Large intestine (tissue), 3 donors: ENCODE data around the gene KIRREL3. TPM values are rescaled to one million over a fixed set of nuclear protein-coding genes. Genes with fewer than 3 reads are reported as not detected.
A peak's percentile ranks its signal among the peaks of the same experiment; 100 is the strongest.

Source experiments
- DNase-seq, 2 donors: peaks; one replicate each; pipeline versions ENCODE4 v3.0.0 to v3.0.0-alpha.2; 2013
- H3K27ac ChIP-seq: one replicate; pipeline ENCODE4 v1.5.1; 2013; ENCODE audit warnings: low read length
- H3K27me3 ChIP-seq: 2 replicates; pipeline ENCODE4 v1.6.1; 2013; ENCODE audit warnings: low read length; ENCODE audit not compliant: control insufficient read depth, insufficient read depth
- H3K36me3 ChIP-seq: 2 replicates; pipeline ENCODE4 v1.6.1; 2013; ENCODE audit warnings: low read length; ENCODE audit not compliant: control insufficient read depth, insufficient read depth
- H3K4me1 ChIP-seq: one replicate; pipeline ENCODE4 v1.6.1; 2013; ENCODE audit warnings: low read length; ENCODE audit not compliant: control insufficient read depth, insufficient read depth
- H3K4me3 ChIP-seq: one replicate; pipeline ENCODE4 v1.5.1; 2013; ENCODE audit warnings: low read length
- H3K9me3 ChIP-seq: one replicate; pipeline ENCODE4 v1.6.1; 2013; ENCODE audit warnings: mild to moderate bottlenecking, low read depth, low read length, moderate library complexity; ENCODE audit not compliant: control insufficient read depth
- WGBS: methylation state at CpG from one replicate; pipeline ENCODE4 v1.1.5; 2013; ENCODE audit warnings: low lambda C conversion rate; ENCODE audit not compliant: insufficient coverage; 5-methylcytosine and 5-hydroxymethylcytosine counted together
- polyA plus RNA-seq: library from polyadenylated mRNA; unstranded; fragments of 120-200 nt; gene quantifications from one replicate; pipeline ENCODE4 v1.2.1, GENCODE V29; 2013

The KIRREL3 gene
- polyA plus RNA-seq, 1 donor, result 0.96 TPM

DNA sequence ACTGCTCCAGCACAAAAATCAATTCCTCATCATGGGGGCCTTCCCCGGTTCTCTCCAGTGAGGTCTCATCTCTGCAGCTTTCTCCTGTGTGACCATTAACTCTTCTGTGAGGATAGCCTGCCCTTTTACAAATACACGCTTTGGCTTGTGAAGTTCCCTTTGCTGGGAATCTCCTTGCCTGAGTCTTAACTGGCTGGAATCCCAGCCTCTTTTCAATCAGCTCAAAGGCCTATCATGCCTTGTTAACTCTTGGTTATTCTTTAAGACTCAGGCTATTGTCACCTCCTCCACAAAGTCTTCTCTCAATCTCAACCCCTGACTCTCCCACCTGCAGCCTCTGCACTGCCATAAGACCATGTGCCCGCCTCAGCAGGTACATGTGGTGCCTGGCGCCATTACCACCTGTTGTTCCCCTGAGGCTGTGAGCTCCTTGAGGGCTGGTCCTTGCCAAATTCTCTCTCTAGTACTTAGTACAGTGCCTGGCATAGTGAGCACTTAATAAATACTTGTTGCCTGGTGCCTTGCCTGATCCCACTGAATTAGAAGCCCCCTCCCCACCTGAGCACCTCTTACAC, 516.9 kb downstream of the KIRREL3 start:
- Histone ChIP-seq H3K4me1 (no peaks in the 10 kb centered on the region), H3K36me3 (no peaks in the 10 kb centered on the region), H3K27ac (no peak overlapping the region), H3K27me3 (peaks cover 59% of the 10 kb centered on the region), H3K4me3 (no peak overlapping the region), H3K9me3 (no peaks in the 10 kb centered on the region)
- no CpG with 5 or more reads among the region's 4 CpGs for WGBS
- DNase-seq, result no peak

DNA sequence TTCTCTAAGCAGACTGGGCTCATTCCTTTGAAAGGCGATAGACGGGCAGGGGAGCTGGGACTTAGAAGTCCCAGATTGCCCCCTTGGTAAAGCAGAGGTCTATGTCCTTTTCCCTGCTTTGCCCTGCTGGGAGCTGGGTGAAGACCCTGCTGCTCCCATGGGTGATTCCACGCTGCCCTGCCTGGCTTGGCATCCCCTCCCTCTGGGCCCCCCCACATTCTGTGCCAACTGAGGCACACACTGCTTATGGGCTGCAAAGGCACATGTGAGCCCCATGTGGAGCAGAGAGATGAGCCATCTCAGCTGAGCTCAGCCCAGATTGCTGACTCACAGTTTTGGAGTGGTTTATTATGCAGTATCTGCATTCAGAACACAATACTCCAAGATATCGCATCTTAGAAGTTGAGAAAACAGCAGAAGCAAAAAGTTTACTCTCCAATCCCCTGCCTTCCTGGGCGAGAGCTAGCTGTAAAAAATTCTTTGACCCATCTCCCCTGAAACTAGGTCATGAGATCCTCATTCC, 517.9 kb downstream of the KIRREL3 start:
- no peak overlapping the region for H3K4me3 ChIP-seq
- WGBS, result no CpG with 5 or more reads among the region's 5 CpGs
- no peak overlapping the region for H3K27ac ChIP-seq
- no peak for DNase-seq
- peaks cover 60% of the 10 kb centered on the region for H3K27me3 ChIP-seq
- no peaks in the 10 kb centered on the region for H3K9me3 ChIP-seq
- H3K36me3 ChIP-seq, result no peaks in the 10 kb centered on the region
- H3K4me1 ChIP-seq, result no peaks in the 10 kb centered on the region

DNA sequence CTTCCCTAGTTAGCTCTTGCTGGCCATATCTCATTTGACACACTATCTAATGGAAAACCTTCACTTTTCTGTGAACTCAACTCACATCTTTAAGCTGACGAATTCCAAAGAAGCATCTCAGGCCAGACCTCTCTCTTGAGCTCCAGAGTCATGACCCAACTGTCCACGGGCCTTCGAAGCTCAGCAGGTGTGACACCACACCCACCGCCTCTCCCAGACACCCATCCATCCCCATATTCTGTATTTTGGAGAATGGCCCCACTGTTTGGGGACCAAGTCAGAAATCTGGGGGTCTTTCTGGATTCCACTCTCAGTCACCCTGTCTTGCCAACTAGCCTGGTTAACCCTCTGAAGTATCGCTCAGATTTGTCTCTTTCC, 519.3 kb downstream of the KIRREL3 start:
- no CpG with 5 or more reads among the region's 5 CpGs for WGBS
- DNase-seq, result no peak
- no peak overlapping the region for H3K4me3 ChIP-seq
- no peaks in the 10 kb centered on the region for H3K4me1 ChIP-seq
- no peak overlapping the region for H3K27ac ChIP-seq
- no peaks in the 10 kb centered on the region for H3K36me3 ChIP-seq
- peaks cover 66% of the 10 kb centered on the region for H3K27me3 ChIP-seq
- no peaks in the 10 kb centered on the region for H3K9me3 ChIP-seq

DNA sequence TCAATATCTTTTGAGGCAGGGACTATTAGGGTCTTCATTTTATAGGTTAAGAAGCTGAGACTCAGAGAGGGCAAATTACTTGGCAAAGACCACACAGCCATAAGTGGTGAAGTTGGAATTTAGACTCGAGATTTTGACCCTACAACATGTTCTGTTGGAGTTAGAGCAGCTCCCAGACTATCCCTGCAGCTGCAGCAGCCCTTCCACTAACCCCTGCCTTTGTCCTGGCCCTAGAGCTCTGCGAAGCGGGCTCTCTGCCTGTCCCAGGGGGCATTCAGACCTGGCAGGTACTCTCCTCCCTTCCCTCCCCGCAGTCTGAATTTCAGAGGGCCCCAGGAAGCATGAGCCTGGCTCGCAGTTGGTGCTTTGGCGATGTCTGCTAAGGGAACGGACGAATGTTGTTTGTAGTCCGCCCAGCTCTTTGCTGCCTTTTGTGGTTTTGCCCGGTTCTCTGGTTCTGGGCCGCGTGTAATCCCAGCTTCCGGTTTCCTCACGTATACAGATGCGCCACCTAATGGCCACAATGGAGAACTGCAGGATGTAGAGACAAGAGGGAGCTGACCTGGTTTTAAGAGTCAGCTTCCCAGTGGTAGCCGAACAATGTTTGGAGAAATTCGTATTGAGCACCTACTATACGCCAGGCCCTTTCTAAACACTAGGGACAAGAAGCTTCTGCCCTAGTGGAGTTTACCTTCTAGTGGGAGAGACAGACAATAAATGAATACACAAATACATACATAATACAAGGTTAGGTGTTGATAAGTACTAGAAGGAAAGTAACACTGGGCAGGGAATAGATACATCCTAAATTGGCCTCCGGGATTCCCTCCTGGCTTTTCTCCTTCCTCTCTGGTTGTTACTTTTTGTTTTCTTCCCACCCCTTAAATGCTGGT, 519.9 kb downstream of the KIRREL3 start:
- no CpG with 5 or more reads among the region's 19 CpGs for WGBS
- Histone ChIP-seq H3K9me3 (no peaks in the 10 kb centered on the region), H3K36me3 (no peaks in the 10 kb centered on the region), H3K4me1 (no peaks in the 10 kb centered on the region), H3K4me3 (no peak overlapping the region), H3K27me3 (peaks cover 67% of the 10 kb centered on the region), H3K27ac (no peak overlapping the region)
- DNase-seq, result peak; percentile 61 to 76

DNA sequence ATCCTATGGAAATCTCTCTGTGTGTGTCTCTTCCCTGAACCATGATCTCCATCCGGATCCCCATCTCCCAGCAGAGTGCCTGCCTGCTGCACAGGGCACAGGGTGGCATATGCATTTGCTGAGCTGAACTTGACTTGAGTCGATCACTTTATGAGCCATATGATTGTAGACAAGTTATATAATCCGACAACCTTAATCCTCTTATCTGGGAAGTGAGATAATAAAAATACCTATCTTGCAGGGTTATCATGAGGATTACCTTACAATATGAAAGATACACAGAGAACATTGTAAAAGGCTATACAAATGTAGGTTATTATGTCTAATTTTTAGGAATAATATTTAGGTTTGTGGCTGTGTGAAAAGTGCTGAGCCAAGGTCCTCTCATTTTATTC, 520.6 kb downstream of the KIRREL3 start:
- no CpG with 5 or more reads among the region's 3 CpGs for WGBS
- H3K9me3 ChIP-seq, result no peaks in the 10 kb centered on the region
- H3K27me3 ChIP-seq, result peaks cover 66% of the 10 kb centered on the region
- H3K4me1 ChIP-seq, result no peaks in the 10 kb centered on the region
- H3K27ac ChIP-seq, result no peak overlapping the region
- H3K4me3 ChIP-seq, result no peak overlapping the region
- no peak for DNase-seq
- H3K36me3 ChIP-seq, result no peaks in the 10 kb centered on the region

DNA sequence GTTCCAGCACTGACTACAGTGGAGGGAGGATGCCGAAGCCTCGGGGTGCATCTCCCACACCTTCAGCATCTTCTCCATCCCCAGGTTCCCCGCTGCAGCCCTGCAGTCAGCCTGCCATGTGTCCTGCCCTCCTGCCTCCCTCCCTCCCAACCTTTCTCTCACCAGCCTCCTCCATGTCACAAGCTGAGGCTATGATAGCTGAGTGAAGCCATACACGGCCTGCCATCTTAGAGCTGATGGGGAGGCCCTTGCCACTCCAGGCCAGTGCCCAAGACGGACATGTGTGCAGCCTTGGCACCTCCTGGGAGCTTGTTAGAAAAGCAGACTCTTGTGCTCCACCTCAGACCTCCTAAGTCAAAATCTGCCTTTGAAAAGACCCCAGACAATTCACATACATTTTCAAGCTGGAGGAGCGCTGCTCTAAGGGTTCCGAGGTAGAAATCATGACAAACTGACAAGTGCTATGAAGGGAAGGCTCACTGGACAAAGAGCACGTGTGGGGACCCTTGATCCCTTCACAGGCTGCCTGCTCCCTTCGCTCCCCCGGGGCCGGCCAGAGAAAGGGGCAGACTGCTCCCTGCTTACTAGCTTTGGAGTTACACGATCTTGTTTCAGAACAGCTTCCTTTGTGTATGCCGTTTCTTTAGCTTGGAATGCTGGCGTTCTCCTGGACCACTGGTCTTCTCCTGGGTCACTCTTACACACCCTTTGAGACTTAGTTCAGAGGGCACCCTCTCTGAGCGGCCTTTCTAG, 521.2 kb downstream of the KIRREL3 start:
- Histone ChIP-seq H3K4me1 (no peaks in the 10 kb centered on the region), H3K27ac (no peak overlapping the region), H3K36me3 (no peaks in the 10 kb centered on the region), H3K4me3 (no peak overlapping the region), H3K27me3 (peaks cover 68% of the 10 kb centered on the region), H3K9me3 (no peaks in the 10 kb centered on the region)
- no peak for DNase-seq
- WGBS, result no CpG with 5 or more reads among the region's 15 CpGs

DNA sequence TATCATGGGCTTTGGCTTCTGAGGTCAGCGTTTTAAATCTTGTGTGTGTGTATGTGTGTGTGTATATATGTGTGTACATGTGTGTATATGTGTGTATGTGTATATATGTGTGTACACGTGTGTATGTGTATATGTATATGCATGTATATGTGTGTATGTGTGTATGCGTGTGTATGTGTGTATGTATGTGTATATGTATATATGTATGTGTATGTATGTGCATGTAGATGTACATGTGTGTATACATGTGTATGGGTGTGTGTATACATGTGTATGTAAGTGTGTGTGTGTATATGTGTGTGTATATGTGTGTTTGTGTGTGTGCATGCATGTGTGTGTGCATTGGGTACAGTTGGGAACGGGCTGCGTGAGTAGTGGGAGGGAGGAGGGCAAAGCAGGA, 522.1 kb downstream of the KIRREL3 start:
- no peak for DNase-seq
- WGBS, result 94% methylated on average over 2 of the region's 5 CpGs
- Histone ChIP-seq H3K9me3 (no peaks in the 10 kb centered on the region), H3K4me3 (no peak overlapping the region), H3K27me3 (peaks cover 64% of the 10 kb centered on the region), H3K4me1 (no peaks in the 10 kb centered on the region), H3K36me3 (no peaks in the 10 kb centered on the region), H3K27ac (no peak overlapping the region)

DNA sequence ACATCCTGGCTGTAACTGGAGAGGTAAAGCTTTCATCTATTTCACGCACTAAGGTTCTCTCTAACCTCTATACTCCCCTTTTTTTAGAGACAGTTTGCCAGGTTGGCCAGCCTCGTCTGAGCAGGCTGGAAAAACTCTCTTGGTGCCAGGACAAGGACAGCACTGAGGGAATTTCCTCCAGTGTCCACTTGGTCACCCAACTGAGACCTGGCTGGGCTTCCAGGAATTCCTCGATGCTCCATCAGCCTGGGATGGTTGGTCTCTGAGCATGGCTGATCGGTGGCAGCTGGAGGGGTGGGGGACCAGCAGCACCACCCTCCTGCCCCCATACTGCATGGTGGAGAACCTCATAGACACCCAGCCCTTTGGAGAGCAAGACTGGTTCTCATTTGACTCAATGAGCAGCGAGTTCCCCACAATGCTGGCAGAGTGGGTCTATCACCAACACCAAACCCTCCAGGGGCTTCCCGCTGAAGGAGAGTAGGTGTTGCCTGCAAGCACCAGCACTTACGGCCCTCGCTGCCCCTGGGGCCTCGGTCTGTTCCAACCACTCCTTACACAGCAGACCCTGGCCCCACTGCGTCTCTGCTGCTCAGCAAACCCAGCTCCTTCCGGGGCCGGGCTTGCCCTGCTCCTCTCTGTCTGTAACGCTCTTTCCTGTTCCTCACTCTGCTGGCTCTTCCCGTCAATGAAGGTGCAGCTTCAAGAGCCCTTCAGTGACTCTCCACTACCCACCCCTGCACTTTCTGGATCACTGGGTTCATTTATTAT, 522.9 kb downstream of the KIRREL3 start:
- H3K9me3 ChIP-seq, result no peaks in the 10 kb centered on the region
- peaks cover 58% of the 10 kb centered on the region for H3K27me3 ChIP-seq
- H3K36me3 ChIP-seq, result no peaks in the 10 kb centered on the region
- H3K4me1 ChIP-seq, result no peaks in the 10 kb centered on the region
- no peak for DNase-seq
- no peak overlapping the region for H3K27ac ChIP-seq
- no CpG with 5 or more reads among the region's 14 CpGs for WGBS
- no peak overlapping the region for H3K4me3 ChIP-seq

DNA sequence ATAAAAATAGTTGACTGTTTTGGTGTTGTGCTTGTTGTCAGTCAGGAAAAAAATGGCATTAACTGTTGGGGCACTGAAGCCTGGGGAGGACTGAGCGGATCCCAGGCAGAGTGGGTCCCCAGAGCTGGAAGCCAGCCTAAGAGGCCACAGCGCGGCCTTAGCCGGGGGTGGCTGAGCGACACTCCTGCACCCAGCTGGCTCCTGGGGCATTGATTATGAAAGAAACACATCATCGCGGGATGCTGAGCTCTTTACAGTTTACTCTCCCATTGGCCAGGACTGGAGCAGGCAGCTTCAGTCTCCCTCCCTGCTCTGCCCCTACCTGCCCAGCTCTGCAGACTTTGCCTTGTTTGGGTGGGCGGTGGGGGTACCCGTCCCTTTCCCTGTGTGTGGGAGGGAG, 523.6 kb downstream of the KIRREL3 start:
- DNase-seq, result no peak
- peaks cover 54% of the 10 kb centered on the region for H3K27me3 ChIP-seq
- no CpG with 5 or more reads among the region's 9 CpGs for WGBS

More for the DNA sequence above, 523.6 kb downstream of the KIRREL3 start:
- H3K4me3 ChIP-seq, result no peak overlapping the region
- no peaks in the 10 kb centered on the region for H3K9me3 ChIP-seq
- no peak overlapping the region for H3K27ac ChIP-seq
- H3K4me1 ChIP-seq, result no peaks in the 10 kb centered on the region
- H3K36me3 ChIP-seq, result no peaks in the 10 kb centered on the region
